T-helper 17 cell (primary cell): ENCODE results near the gene RNGTT. TPM values are rescaled to one million over a fixed set of nuclear protein-coding genes. Genes with fewer than 3 reads are reported as not detected.
"Not testable (repeated sequence)": the region's sequence is repeated elsewhere in the genome, so short reads cannot be mapped to it uniquely, and the experiment has no call there.

Experiments
- ATAC-seq: fragments of 150-1000 bp; cut with Tn5 transposase; 2 replicates; pipeline ENCODE4 v1.10.0; 2021; ENCODE audit warnings: mild to moderate bottlenecking, moderate library complexity
- DNase-seq, 3 donors: peaks; one replicate each; pipeline versions ENCODE4 v3.0.0 to v3.0.0-alpha.2; 2020 to 2021
- H3K9me3 ChIP-seq: one replicate; pipeline ENCODE4 v1.7.0; 2013; ENCODE audit warnings: low read length, mild to moderate bottlenecking; ENCODE audit not compliant: control insufficient read depth, poor library complexity, severe bottlenecking
- H3K27ac Mint-ChIP-seq: one replicate; pipeline ENCODE4 v1.8.0; 2022; ENCODE audit warnings: mild to moderate bottlenecking, moderate library complexity, mixed read lengths
- H3K27me3 Mint-ChIP-seq: one replicate; pipeline ENCODE4 v1.8.0; 2022; ENCODE audit warnings: mixed read lengths
- H3K36me3 Mint-ChIP-seq: one replicate; pipeline ENCODE4 v1.8.0; 2022; ENCODE audit warnings: low read depth, mixed read lengths
- H3K4me1 Mint-ChIP-seq: one replicate; pipeline ENCODE4 v1.8.0; 2022; ENCODE audit warnings: mild to moderate bottlenecking, mixed read lengths
- H3K4me3 Mint-ChIP-seq: one replicate; pipeline ENCODE4 v1.8.0; 2022; ENCODE audit warnings: mild to moderate bottlenecking, moderate library complexity, mixed read lengths
- total RNA-seq, 4 donors: library from RNA in 2 of 4; stranded (reverse) in 2 of 4; gene quantifications; one replicate each; pipeline ENCODE4 v1.2.3 and lab custom pipeline; 2022 to 2026

RNGTT gene
- total RNA-seq, 2 donors from 2014 or later = 17.6 to 23.0 TPM

DNA sequence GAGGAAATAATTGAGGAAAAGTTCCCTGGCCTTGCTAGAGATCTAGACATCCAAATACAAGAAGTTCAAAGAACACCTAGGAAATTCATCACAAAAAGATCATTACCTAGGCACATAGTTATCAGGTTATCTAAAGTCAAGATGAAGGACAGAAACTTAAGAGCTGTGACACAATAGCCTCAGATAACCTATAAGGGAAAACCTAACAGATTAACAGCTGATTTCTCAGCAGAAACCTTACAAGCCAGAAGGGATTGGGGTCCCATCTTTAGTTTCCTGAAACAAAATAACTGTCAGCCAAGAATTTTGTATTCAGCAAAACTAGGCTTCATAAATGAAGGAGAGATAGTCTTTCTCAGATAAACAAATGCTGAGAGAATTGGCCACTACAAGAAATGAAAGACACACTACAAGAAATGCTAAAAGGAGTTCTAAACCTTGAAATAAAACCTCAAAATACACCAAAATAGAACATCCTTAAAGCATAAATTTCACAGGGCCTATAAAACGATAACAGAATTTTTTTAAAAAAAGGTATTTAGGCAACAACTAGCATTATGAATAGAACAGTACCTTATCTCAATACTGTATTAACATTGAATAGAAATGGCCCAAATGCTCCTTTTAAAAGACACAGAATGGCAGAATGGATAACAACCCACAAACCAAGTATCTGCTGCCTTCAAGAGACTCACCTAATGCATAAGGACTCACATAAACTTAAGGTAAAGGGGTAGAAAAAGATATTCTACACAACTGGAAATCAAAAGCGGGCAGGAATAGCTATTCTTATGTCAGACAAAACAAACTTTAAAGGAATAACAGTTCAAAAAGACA is 9.7 kb downstream of the RNGTT start:
- ATAC-seq (no peak), DNase-seq (no peak)
- Mint-ChIP-seq H3K27ac (no peak overlapping the region), H3K36me3 (peaks cover 6% of the 10 kb centered on the region), H3K4me3 (no peak overlapping the region), H3K4me1 (peaks cover 32% of the 10 kb centered on the region), H3K27me3 (no peaks in the 10 kb centered on the region)
- no peaks in the 10 kb centered on the region for H3K9me3 ChIP-seq

DNA sequence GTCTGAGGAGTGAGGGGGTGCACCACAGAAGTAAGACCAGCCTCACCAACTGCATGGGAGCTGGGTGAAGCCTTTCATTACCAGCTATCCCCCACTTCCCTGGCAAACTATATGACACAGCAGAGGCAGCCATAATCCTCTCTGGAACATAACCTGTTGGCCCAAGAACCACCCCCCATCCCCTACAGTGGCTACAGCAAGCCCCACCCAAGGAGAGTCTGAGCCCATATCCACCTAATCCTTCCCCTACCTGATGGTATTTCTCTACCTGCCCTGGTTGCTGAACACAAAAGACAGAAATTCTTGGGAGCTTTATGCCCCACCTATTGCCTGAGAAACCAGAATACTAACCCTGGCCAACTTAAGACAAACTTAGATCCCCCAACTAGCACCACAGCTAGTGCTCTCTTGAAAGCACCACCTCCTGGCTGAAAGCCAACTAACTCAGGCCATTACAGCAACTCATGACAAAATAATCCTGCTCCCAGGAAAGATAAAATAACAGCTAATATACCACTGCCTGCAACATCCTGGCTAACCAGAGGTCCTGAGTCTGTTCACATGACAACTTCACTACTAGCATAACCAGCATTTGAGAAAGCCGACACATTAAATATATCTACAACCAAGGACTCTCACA is 11.2 kb downstream of the RNGTT start:
- Mint-ChIP-seq H3K4me1 (peaks cover 22% of the 10 kb centered on the region), H3K4me3 (no peak overlapping the region), H3K27me3 (no peaks in the 10 kb centered on the region), H3K27ac (no peak overlapping the region), H3K36me3 (peaks cover 6% of the 10 kb centered on the region)
- H3K9me3 ChIP-seq = no peaks in the 10 kb centered on the region
- DNase-seq = no peak
- no peak for ATAC-seq

DNA sequence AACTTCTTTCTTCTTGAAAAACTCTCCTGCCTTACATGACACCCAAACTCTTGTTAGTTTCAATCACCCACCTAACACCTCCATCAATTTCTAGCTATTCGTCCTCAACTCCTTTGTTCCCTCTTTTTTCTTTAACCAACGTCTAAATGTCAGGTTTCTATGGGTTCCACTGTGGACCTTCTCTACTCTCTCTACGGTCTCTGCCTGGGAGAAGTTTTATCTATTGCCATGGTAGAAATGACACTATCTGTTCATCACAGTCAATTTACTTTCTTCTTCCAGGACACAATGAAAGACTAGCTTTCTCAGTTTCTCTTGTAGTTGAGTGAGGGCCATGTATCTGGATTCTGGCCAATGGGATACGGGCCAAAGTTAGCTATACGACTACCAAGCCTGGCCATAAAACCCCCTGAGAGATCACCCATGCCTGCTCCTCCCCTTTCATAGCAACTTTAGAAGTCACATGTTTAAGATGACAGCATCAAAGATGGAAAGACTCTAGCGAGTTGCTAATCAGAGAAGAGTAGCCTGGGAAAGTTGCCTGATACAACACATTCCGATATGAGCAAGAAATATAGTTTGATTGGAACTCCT is 17.9 kb downstream of the RNGTT start:
- H3K27me3 Mint-ChIP-seq = no peaks in the 10 kb centered on the region
- H3K27ac Mint-ChIP-seq = no peak overlapping the region
- H3K9me3 ChIP-seq = no peaks in the 10 kb centered on the region
- H3K4me1 Mint-ChIP-seq = no peaks in the 10 kb centered on the region
- ATAC-seq (no peak), DNase-seq (no peak)
- no peak overlapping the region for H3K4me3 Mint-ChIP-seq
- H3K36me3 Mint-ChIP-seq = peaks cover 2% of the 10 kb centered on the region

DNA sequence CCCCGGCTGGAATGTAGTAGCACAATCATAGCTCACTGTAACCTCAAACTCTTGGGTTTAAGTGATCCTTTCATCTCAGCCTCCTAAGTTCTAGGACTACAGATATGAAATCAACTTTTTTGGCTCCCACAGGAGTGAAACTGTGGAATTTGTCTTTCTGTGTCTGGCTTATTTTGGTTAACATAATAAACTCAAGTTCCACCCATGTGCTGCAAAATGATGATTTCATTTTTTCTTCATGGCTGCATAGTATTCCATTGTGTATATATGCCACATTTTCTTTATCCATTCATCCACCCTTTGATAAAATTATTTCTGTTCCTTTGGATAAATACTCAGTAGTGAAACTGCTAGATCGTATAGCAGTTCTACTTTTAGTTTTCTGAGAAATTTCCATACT is 29.9 kb downstream of the RNGTT start:
- Mint-ChIP-seq H3K27ac (no peak overlapping the region), H3K36me3 (peaks cover 6% of the 10 kb centered on the region), H3K4me1 (no peaks in the 10 kb centered on the region), H3K4me3 (no peak overlapping the region), H3K27me3 (no peaks in the 10 kb centered on the region)
- DNase-seq = no peak
- no peak for ATAC-seq
- H3K9me3 ChIP-seq = peaks cover 5% of the 10 kb centered on the region

DNA sequence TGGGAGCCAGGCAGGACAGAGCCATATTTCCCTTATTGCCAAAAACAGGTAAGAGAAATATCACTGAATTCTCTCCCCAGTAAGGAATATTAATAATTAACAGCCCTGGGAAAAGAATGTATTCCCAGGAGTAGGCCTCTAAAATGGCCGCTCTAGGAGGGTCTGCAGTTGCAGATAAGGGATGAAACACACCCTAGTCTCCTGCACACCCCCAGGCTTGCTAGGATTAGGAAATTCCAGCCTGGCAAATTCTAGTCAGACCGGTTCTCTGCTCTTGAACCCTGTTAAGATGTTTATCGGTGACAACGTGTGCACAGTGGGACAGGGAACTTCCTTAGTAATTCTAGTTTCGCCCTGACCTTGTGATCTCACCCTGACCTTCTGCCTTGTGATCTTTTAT is 31.4 kb downstream of the RNGTT start:
- not testable (repeated sequence) for DNase-seq, ATAC-seq, H3K36me3 Mint-ChIP-seq, H3K4me1 Mint-ChIP-seq, H3K27me3 Mint-ChIP-seq, H3K9me3 ChIP-seq, H3K4me3 Mint-ChIP-seq, H3K27ac Mint-ChIP-seq

DNA sequence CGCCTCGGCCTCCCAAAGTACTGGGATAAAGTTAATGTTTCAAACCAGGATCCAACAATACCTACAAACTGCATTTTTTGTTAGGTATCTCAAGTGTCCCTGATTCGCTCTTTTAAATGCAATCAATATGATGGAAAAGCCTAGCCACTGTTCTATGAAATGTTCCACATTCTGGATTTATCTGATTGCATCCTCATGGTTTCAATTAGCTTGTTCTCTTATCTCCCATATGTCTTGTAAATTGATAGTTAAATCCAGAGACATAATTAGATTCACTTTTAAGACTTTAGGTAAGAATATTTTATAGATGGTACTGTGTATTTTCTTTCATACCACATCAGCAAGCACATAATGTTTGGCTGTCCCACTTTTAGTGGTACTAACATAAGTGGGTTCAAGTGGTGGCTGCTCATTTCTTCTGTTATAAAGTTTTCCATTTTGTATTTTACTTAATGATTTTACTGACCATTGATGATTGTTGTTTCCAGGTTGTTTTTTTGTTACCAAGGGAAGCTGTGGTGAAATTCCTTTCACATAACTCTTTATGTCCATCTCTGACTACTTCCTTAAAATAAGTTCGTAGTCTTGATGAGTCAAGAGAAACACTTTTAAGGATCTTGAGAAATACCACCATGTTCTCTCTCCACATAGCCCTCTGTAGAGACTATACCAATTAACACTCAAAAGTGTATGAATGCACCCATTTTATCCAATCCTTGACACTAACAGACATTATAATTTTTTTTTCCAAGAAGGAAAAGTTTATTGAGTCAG is 40.5 kb downstream of the RNGTT start:
- ATAC-seq = no peak
- H3K36me3 Mint-ChIP-seq = peaks cover 8% of the 10 kb centered on the region
- H3K4me3 Mint-ChIP-seq = no peak overlapping the region

GRCh38 chr6:88921734-88922133 is 41.7 kb downstream of the RNGTT start:
- H3K9me3 ChIP-seq = no peaks in the 10 kb centered on the region
- Mint-ChIP-seq H3K36me3 (peaks cover 8% of the 10 kb centered on the region), H3K27me3 (no peaks in the 10 kb centered on the region), H3K4me1 (peaks cover 9% of the 10 kb centered on the region), H3K27ac (no peak overlapping the region), H3K4me3 (no peak overlapping the region)
- ATAC-seq (no peak), DNase-seq (no peak)

More for the DNA sequence above, 40.5 kb downstream of the RNGTT start:
- Mint-ChIP-seq H3K27me3 (no peaks in the 10 kb centered on the region), H3K27ac (no peak overlapping the region), H3K4me1 (peaks cover 2% of the 10 kb centered on the region)
- H3K9me3 ChIP-seq = no peaks in the 10 kb centered on the region
- DNase-seq = no peak

DNA sequence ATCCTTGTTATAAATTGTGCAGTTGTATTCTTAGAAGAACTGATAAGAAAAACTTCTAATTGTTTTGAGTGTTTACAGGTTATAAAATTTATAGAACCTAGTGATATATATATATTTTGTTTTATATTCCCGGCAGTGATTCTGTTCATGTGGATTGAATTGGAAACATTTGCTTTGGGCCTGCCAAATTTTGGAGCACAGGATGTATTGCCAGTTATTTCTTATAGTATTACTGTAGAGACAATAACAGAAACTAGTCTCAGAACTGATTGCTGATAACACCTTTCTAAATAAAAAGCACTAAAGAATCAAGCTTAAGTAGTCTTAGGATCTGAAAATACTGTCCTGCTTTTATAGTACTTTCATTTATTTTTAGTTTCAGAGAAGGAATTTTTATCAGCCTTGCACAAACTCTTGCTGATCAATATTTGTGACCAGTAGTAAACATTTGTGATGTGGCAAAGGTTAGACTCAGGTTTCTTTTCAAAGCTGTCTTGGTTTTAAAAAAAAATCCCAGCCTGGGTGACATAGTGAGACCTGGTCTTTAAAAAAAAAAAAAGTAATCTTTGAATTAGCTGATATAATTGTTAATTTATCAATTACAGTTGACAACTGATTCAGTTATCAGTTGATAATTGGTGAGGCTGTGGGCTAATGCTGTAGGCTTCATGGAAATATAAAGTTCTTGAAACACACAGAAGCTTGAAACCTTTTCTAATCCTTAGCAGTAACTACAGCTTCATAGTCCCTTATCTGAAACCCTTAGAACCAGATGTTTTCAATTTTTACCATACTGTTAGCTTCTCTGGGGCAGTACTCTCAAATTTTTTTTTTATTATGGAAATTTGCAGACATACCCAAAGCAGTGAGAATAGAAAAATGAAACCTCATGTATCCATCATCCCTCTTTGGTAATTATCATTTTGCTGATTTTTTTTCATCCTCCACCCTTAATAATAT is 42.4 kb downstream of the RNGTT start:
- H3K36me3 Mint-ChIP-seq = peaks cover 7% of the 10 kb centered on the region
- H3K27ac Mint-ChIP-seq = no peak overlapping the region
- H3K4me1 Mint-ChIP-seq = peaks cover 9% of the 10 kb centered on the region
- no peak overlapping the region for H3K4me3 Mint-ChIP-seq
- DNase-seq (no peak), ATAC-seq (no peak)
- no peaks in the 10 kb centered on the region for H3K27me3 Mint-ChIP-seq
- H3K9me3 ChIP-seq = no peaks in the 10 kb centered on the region

GRCh38 chr6:88920088-88920487 is 43.3 kb downstream of the RNGTT start:
- DNase-seq = no peak
- no peaks in the 10 kb centered on the region for H3K9me3 ChIP-seq

GRCh38 chr6:88919032-88919431 is 44.4 kb downstream of the RNGTT start:
- H3K27me3 Mint-ChIP-seq = no peaks in the 10 kb centered on the region
- H3K9me3 ChIP-seq = no peaks in the 10 kb centered on the region
- H3K4me3 Mint-ChIP-seq = no peak overlapping the region
- H3K36me3 Mint-ChIP-seq = peaks cover 7% of the 10 kb centered on the region
- H3K4me1 Mint-ChIP-seq = peaks cover 17% of the 10 kb centered on the region
- ATAC-seq = no peak
- DNase-seq = no peak
- H3K27ac Mint-ChIP-seq = no peak overlapping the region

More at GRCh38 chr6:88920088-88920487, 43.3 kb downstream of the RNGTT start:
- ATAC-seq = no peak
- Mint-ChIP-seq H3K4me1 (peaks cover 9% of the 10 kb centered on the region), H3K4me3 (no peak overlapping the region), H3K27ac (no peak overlapping the region), H3K36me3 (peaks cover 6% of the 10 kb centered on the region), H3K27me3 (no peaks in the 10 kb centered on the region)

DNA sequence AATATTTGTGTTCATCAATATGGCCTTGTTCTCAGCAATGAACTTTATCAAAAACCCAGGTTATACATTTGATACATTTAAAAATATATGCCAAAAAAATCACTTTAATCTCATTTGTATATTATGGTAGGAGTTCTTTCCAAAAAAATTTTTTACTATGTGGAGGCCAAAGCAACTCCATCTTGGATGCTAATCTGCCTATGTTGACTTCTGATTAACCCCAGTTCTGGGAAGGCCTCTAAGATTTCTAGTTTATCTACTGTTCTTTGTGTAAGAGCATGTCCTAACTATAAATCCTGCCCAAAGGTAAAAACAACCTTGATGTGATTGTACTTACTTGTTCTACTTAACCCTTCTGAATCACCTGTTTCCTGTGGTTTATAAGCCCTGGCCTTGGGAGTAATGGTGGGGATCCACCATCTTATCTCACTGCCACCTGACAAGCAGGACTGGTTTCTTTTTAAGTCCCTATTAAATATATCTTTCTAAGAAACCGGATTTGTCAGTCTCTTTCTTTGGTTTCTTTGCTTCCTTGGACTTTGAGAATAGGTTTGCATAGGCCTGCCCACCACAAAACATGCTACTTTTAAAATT is 46.7 kb downstream of the RNGTT start:
- Mint-ChIP-seq H3K36me3 (peaks cover 4% of the 10 kb centered on the region), H3K27me3 (no peaks in the 10 kb centered on the region), H3K4me1 (peaks cover 32% of the 10 kb centered on the region), H3K4me3 (no peak overlapping the region), H3K27ac (peak overlapping the region; percentile 34)
- no peak for DNase-seq
- ATAC-seq = no peak
- H3K9me3 ChIP-seq = no peaks in the 10 kb centered on the region
